ENCODE data around the gene PHAX. TPM values are rescaled to one million over a fixed set of nuclear protein-coding genes. Genes with fewer than 3 reads are reported as not detected.
"Not testable (repeated sequence)": the region's sequence is repeated elsewhere in the genome, so short reads cannot be mapped to it uniquely, and the experiment has no call there.

Gene PHAX
- total RNA-seq, 1 donor: 33.1 TPM

- Histone ChIP-seq H3K4me3 (ENCODE audit: low read length) (peak within 1 kb of the TSS; percentile 44), H3K9me3 (ENCODE audit: low read depth, low read length) (no peaks in the 10 kb centered on the region), H3K4me1 (ENCODE audit: insufficient read depth, low read length) (peaks cover 17% of the 10 kb centered on the region), H3K27me3 (ENCODE audit: insufficient read depth, low read length) (no peaks in the 10 kb centered on the region)
These were observed 5.8 kb upstream of the PHAX start, which contains the start of gene ALDH7A1 for GRCh38 chr5:126594748-126595485. Gene ALDH7A1, minus strand, starts transcription at chr5:126595219. Its CDS starts 21 bp downstream, at chr5:126595198.

- peak overlapping the region; percentile 44 for H3K4me3 ChIP-seq (ENCODE audit: low read length)
- H3K9me3 ChIP-seq (ENCODE audit: low read depth, low read length): no peaks in the 10 kb centered on the region
- H3K27me3 ChIP-seq (ENCODE audit: insufficient read depth, low read length): no peaks in the 10 kb centered on the region
- peaks cover 23% of the 10 kb centered on the region for H3K4me1 ChIP-seq (ENCODE audit: insufficient read depth, low read length)
These were observed 5.2 kb upstream of the PHAX start for GRCh38 chr5:126595486-126596083.

GRCh38 chr5:126597156-126597555, 3.6 kb upstream of the PHAX start:
- peaks cover 34% of the 10 kb centered on the region for H3K4me1 ChIP-seq (ENCODE audit: insufficient read depth, low read length)
- H3K27me3 ChIP-seq (ENCODE audit: insufficient read depth, low read length): no peaks in the 10 kb centered on the region
- H3K9me3 ChIP-seq (ENCODE audit: low read depth, low read length): no peaks in the 10 kb centered on the region
- H3K4me3 ChIP-seq (ENCODE audit: low read length): no peak overlapping the region

GRCh38 chr5:126599499-126599898, 1.2 kb upstream of the PHAX start:
- Histone ChIP-seq H3K9me3 (ENCODE audit: low read depth, low read length) (no peaks in the 10 kb centered on the region), H3K4me3 (ENCODE audit: low read length) (no peak overlapping the region), H3K27me3 (ENCODE audit: insufficient read depth, low read length) (no peaks in the 10 kb centered on the region), H3K4me1 (ENCODE audit: insufficient read depth, low read length) (peaks cover 28% of the 10 kb centered on the region)

- Histone ChIP-seq H3K4me3 (ENCODE audit: low read length) (peak overlapping the region; percentile 96), H3K4me1 (ENCODE audit: insufficient read depth, low read length) (peaks cover 25% of the 10 kb centered on the region)
- H3K9me3 ChIP-seq (ENCODE audit: low read depth, low read length); H3K27me3 ChIP-seq (ENCODE audit: insufficient read depth, low read length): not testable (repeated sequence)
These were observed 646 bp upstream of the PHAX start for GRCh38 chr5:126599971-126600630.

GRCh38 chr5:126603402-126603991, 2.8 kb downstream of the PHAX start:
- peaks cover 29% of the 10 kb centered on the region for H3K4me1 ChIP-seq (ENCODE audit: insufficient read depth, low read length)
- no peaks in the 10 kb centered on the region for H3K9me3 ChIP-seq (ENCODE audit: low read depth, low read length)
- no peak overlapping the region for H3K4me3 ChIP-seq (ENCODE audit: low read length)
- no peaks in the 10 kb centered on the region for H3K27me3 ChIP-seq (ENCODE audit: insufficient read depth, low read length)

- no peaks in the 10 kb centered on the region for H3K9me3 ChIP-seq (ENCODE audit: low read depth, low read length)
- no peak overlapping the region for H3K4me3 ChIP-seq (ENCODE audit: low read length)
- H3K4me1 ChIP-seq (ENCODE audit: insufficient read depth, low read length): peaks cover 23% of the 10 kb centered on the region
- H3K27me3 ChIP-seq (ENCODE audit: insufficient read depth, low read length): no peaks in the 10 kb centered on the region
These were observed 4.8 kb downstream of the PHAX start for GRCh38 chr5:126605525-126605924.

- H3K9me3 ChIP-seq (ENCODE audit: low read depth, low read length): no peaks in the 10 kb centered on the region
- no peaks in the 10 kb centered on the region for H3K27me3 ChIP-seq (ENCODE audit: insufficient read depth, low read length)
- no peak overlapping the region for H3K4me3 ChIP-seq (ENCODE audit: low read length)
- peaks cover 10% of the 10 kb centered on the region for H3K4me1 ChIP-seq (ENCODE audit: insufficient read depth, low read length)
These were observed 9.4 kb downstream of the PHAX start for GRCh38 chr5:126610160-126610559.

- Histone ChIP-seq H3K9me3 (ENCODE audit: low read depth, low read length) (no peaks in the 10 kb centered on the region), H3K4me3 (ENCODE audit: low read length) (no peak overlapping the region), H3K4me1 (ENCODE audit: insufficient read depth, low read length) (peaks cover 6% of the 10 kb centered on the region), H3K27me3 (ENCODE audit: insufficient read depth, low read length) (no peaks in the 10 kb centered on the region)
These were observed 9.9 kb downstream of the PHAX start for GRCh38 chr5:126610616-126611015.

GRCh38 chr5:126613941-126614592, 13.3 kb downstream of the PHAX start:
- H3K4me3 ChIP-seq (ENCODE audit: low read length): no peak overlapping the region
- H3K27me3 ChIP-seq (ENCODE audit: insufficient read depth, low read length): no peaks in the 10 kb centered on the region
- H3K4me1 ChIP-seq (ENCODE audit: insufficient read depth, low read length): peaks cover 3% of the 10 kb centered on the region
- no peaks in the 10 kb centered on the region for H3K9me3 ChIP-seq (ENCODE audit: low read depth, low read length)

- Histone ChIP-seq H3K27me3 (ENCODE audit: insufficient read depth, low read length) (no peaks in the 10 kb centered on the region), H3K4me3 (ENCODE audit: low read length) (no peak overlapping the region), H3K4me1 (ENCODE audit: insufficient read depth, low read length) (peaks cover 3% of the 10 kb centered on the region), H3K9me3 (ENCODE audit: low read depth, low read length) (no peaks in the 10 kb centered on the region)
These were observed 14.5 kb downstream of the PHAX start for GRCh38 chr5:126615286-126615685.

- H3K4me3 ChIP-seq (ENCODE audit: low read length); H3K27me3 ChIP-seq (ENCODE audit: insufficient read depth, low read length); H3K9me3 ChIP-seq (ENCODE audit: low read depth, low read length); H3K4me1 ChIP-seq (ENCODE audit: insufficient read depth, low read length): not testable (repeated sequence)
These were observed 16.9 kb downstream of the PHAX start for GRCh38 chr5:126617603-126618002.

GRCh38 chr5:126619781-126620180, 19.0 kb downstream of the PHAX start:
- Histone ChIP-seq H3K4me1 (ENCODE audit: insufficient read depth, low read length) (no peaks in the 10 kb centered on the region), H3K27me3 (ENCODE audit: insufficient read depth, low read length) (no peaks in the 10 kb centered on the region), H3K9me3 (ENCODE audit: low read depth, low read length) (no peaks in the 10 kb centered on the region), H3K4me3 (ENCODE audit: low read length) (no peak overlapping the region)

GRCh38 chr5:126624534-126624933, 23.8 kb downstream of the PHAX start:
- no peaks in the 10 kb centered on the region for H3K27me3 ChIP-seq (ENCODE audit: insufficient read depth, low read length)
- H3K9me3 ChIP-seq (ENCODE audit: low read depth, low read length): no peaks in the 10 kb centered on the region
- H3K4me1 ChIP-seq (ENCODE audit: insufficient read depth, low read length): no peaks in the 10 kb centered on the region
- no peak overlapping the region for H3K4me3 ChIP-seq (ENCODE audit: low read length)

GRCh38 chr5:126628102-126628501, 27.4 kb downstream of the PHAX start:
- Histone ChIP-seq H3K4me1 (ENCODE audit: insufficient read depth, low read length) (no peaks in the 10 kb centered on the region), H3K4me3 (ENCODE audit: low read length) (no peak overlapping the region), H3K27me3 (ENCODE audit: insufficient read depth, low read length) (no peaks in the 10 kb centered on the region), H3K9me3 (ENCODE audit: low read depth, low read length) (no peaks in the 10 kb centered on the region)
